Measurements from ENCODE around the gene EEF1AKMT2. TPM values are rescaled to one million over a fixed set of nuclear protein-coding genes. Genes with fewer than 3 reads are reported as not detected.

Gene EEF1AKMT2
- total and polyA plus RNA-seq, 9 of the 15 experiments (the other 6 are each of a cell fraction or from before 2014, with no cell fraction given) = 9.3 to 34.3 (median 23.7) TPM

DNA sequence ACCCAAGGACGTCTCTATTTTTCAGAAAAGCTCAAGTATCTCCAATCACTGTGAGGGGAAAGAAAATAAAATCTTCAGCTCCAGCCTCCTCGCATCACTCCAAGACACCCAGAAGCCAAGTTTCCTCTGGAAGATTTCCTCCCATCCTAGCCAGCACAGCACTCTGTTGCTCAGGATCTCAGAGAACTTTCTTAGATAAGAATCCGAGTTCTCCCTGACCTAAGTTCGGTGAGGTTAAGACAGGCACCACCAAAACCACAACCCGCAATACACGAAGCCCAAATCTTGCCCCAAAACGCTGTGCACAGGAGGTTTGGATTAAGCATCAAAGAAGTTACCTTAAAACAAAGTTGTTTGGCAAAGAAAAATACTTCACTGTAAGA lies 51.7 kb downstream of the EEF1AKMT2 start:
- ChIA-PET CTCF (ENCODE audit: low intra/inter-chr PET ratio) (no interaction called here), POLR2A (no interaction called here)
- Histone ChIP-seq H3K9me3 (replicated peaks; ENCODE audit: control insufficient read depth, insufficient read depth, low read depth, low read length) (no peaks in the 10 kb centered on the region), H3K9ac (ENCODE audit: insufficient read depth in 1 of 2, low read depth in 2 of 2, low read length in 2 of 2) (no peak overlapping the region), H3K27ac (ENCODE audit: extremely low read depth, low read depth, low read length) (no peak overlapping the region), H3K36me3 (ENCODE audit: control insufficient read depth, insufficient read depth, low read length) (peaks cover 4% of the 10 kb centered on the region; the same call in 1 of the 3 replicates), H3K4me3 (no peak overlapping the region), H3K9me1 (ENCODE audit: control insufficient read depth, insufficient read depth, low read length) (no peaks in the 10 kb centered on the region), H4K20me1 (replicated peaks; ENCODE audit: control insufficient read depth, insufficient read depth, low read length) (peaks cover 23% of the 10 kb centered on the region; the same call in 1 of the 2 replicates), H3K4me2 (ENCODE audit: insufficient read depth, low read length) (no peak overlapping the region), H3K4me1 (replicated peaks in 1 of 2; ENCODE audit: control insufficient read depth in 2 of 2, insufficient read depth in 2 of 2, low read length in 2 of 2) (peaks cover 29 to 34% of the 10 kb centered on the region in 2 experiments; a peak in 4 of 5 replicates), H3K27me3 (ENCODE audit: control insufficient read depth in 2 of 2, insufficient read depth in 2 of 2, low read length in 2 of 2) (no peaks in the 10 kb centered on the region), H2AFZ (ENCODE audit: low read depth, low read length) (no peak overlapping the region), H3K79me2 (ENCODE audit: control insufficient read depth, insufficient read depth, low read length) (peaks cover 69% of the 10 kb centered on the region)
- in situ Hi-C loops (cut with MboI) (loop anchor here (5.0 to 10.0 kb wide), 2 partner anchors 188 to 305 kb away; no protein-coding TSS in a partner anchor), intact Hi-C loops (cut with micrococcal nuclease) (loop anchor here (2.0 to 10.0 kb wide), 7 partner anchors 21 to 107 kb away; no protein-coding TSS in a partner anchor)
- 27% methylated on average over 6 of the region's 7 CpGs for WGBS (ENCODE audit: insufficient coverage, low coverage, missing lambda C conversion rate)
- no peak for TF ChIP-seq NFRKB (IDR thresholded peaks at IDR 0.05; ENCODE audit: low read depth)
- no peak for TF ChIP-seq ZNF232 (CRISPR knock-in tag; IDR thresholded peaks at IDR 0.05)
- no peak for TF ChIP-seq RFX1 (IDR thresholded peaks at IDR 0.05)
- TF ChIP-seq DPF2 (IDR thresholded peaks at IDR 0.05) = peak; percentile 14; the same call in 1 of the 2 replicates
- no peak for TF ChIP-seq HLTF (IDR thresholded peaks at IDR 0.05)
- no peak for TF ChIP-seq NFYB (IDR thresholded peaks at IDR 0.05; ENCODE audit: extremely low read depth, insufficient read length)
- TF ChIP-seq NCOA4 (IDR thresholded peaks at IDR 0.05; ENCODE audit: partially characterized antibody) = no peak
- no peak for TF ChIP-seq BACH1 (tag; IDR thresholded peaks at IDR 0.05)
- TF ChIP-seq, protein P1, sequence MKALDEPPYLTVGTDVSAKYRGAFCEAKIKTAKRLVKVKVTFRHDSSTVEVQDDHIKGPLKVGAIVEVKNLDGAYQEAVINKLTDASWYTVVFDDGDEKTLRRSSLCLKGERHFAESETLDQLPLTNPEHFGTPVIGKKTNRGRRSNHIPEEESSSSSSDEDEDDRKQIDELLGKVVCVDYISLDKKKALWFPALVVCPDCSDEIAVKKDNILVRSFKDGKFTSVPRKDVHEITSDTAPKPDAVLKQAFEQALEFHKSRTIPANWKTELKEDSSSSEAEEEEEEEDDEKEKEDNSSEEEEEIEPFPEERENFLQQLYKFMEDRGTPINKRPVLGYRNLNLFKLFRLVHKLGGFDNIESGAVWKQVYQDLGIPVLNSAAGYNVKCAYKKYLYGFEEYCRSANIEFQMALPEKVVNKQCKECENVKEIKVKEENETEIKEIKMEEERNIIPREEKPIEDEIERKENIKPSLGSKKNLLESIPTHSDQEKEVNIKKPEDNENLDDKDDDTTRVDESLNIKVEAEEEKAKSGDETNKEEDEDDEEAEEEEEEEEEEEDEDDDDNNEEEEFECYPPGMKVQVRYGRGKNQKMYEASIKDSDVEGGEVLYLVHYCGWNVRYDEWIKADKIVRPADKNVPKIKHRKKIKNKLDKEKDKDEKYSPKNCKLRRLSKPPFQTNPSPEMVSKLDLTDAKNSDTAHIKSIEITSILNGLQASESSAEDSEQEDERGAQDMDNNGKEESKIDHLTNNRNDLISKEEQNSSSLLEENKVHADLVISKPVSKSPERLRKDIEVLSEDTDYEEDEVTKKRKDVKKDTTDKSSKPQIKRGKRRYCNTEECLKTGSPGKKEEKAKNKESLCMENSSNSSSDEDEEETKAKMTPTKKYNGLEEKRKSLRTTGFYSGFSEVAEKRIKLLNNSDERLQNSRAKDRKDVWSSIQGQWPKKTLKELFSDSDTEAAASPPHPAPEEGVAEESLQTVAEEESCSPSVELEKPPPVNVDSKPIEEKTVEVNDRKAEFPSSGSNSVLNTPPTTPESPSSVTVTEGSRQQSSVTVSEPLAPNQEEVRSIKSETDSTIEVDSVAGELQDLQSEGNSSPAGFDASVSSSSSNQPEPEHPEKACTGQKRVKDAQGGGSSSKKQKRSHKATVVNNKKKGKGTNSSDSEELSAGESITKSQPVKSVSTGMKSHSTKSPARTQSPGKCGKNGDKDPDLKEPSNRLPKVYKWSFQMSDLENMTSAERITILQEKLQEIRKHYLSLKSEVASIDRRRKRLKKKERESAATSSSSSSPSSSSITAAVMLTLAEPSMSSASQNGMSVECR (CRISPR knock-in tag; IDR thresholded peaks at IDR 0.05) = no peak
- TF ChIP-seq ESRRA (IDR thresholded peaks at IDR 0.05; ENCODE audit: borderline replicate concordance, low read depth) = peak; percentile 35; the same call in 1 of the 2 replicates
- TF ChIP-seq MEF2A (IDR thresholded peaks at IDR 0.05; ENCODE audit: control insufficient read depth, low read depth, low read length) = no peak
- TF ChIP-seq ZNF143 (CRISPR knock-in tag; IDR thresholded peaks at IDR 0.05) = no peak
- no peak for TF ChIP-seq NR2C1 (IDR thresholded peaks at IDR 0.05)
- TF ChIP-seq NR2C1 (tag; IDR thresholded peaks at IDR 0.05) = 0 out of 2 replicates have a peak, but pooled peaks have one; percentile 16
- BruUV-seq (replicated peaks) = no TSS peak
- DNase-seq (ENCODE audit: extremely low read depth in 1 of 4, low spot score in 3 of 4) (no peak), FAIRE-seq (no peak), ATAC-seq (no peak)
